Fibroblast of pulmonary artery (primary cell): ENCODE results near the gene ATP6V0B.

Experiments
- DNase-seq: peaks from one replicate; pipeline ENCODE4 v3.0.0-alpha.2; 2010; ENCODE audit warnings: low read depth
- H3K4me3 ChIP-seq: replicated peaks from 2 replicates; pipeline ENCODE4 v1.5.1; 2011; ENCODE audit warnings: low read depth, mild to moderate bottlenecking, control low read depth, low read length, moderate library complexity
- CTCF ChIP-seq: IDR thresholded peaks from 2 replicates; pipeline ENCODE4 v1.5.1; 2011; ENCODE audit warnings: mild to moderate bottlenecking, control low read depth, low read length, inconsistent platforms; ENCODE audit errors: missing control alignments

ATP6V0B gene

GRCh38 chr1:43954036-43954435 is 20.7 kb upstream of the ATP6V0B start:
- no peak for TF ChIP-seq CTCF
- DNase-seq: no peak
- H3K4me3 ChIP-seq: no peak overlapping the region

GRCh38 chr1:43956234-43956633 is 18.5 kb upstream of the ATP6V0B start:
- no peak overlapping the region for H3K4me3 ChIP-seq
- no peak for DNase-seq
- no peak for TF ChIP-seq CTCF

- no peak for TF ChIP-seq CTCF
- no peak overlapping the region for H3K4me3 ChIP-seq
- no peak for DNase-seq
Observed at GRCh38 chr1:43957407-43958040, 17.2 kb upstream of the ATP6V0B start.

GRCh38 chr1:43958351-43959255 is 16.2 kb upstream of the ATP6V0B start:
- TF ChIP-seq CTCF: no peak
- H3K4me3 ChIP-seq: no peak overlapping the region
- DNase-seq: no peak

- H3K4me3 ChIP-seq: no peak overlapping the region
- no peak for TF ChIP-seq CTCF
- no peak for DNase-seq
Observed at GRCh38 chr1:43960798-43961197, 14.0 kb upstream of the ATP6V0B start.

GRCh38 chr1:43961692-43962091 is 13.1 kb upstream of the ATP6V0B start:
- TF ChIP-seq CTCF: no peak
- H3K4me3 ChIP-seq: no peak overlapping the region
- DNase-seq: no peak
